OCI-LY7 (cell line): Measurements from ENCODE around the gene KCNQ2. TPM values are rescaled to one million over a fixed set of nuclear protein-coding genes. Genes with fewer than 3 reads are reported as not detected.

Experiments
- BruUV-seq: library from RNA; stranded (reverse); fragments of 400-500 nt; replicated peaks from 2 replicates; lab custom pipeline; 2021; lab: Mats Ljungman, UMichigan
- CTCF ChIA-PET: fragments of 300-600 bp; sonication (Branson Sonifier 250); formaldehyde crosslinking; loops from one replicate; lab custom pipeline; 2022; ENCODE audit warnings: antibody characterized with exemption; ENCODE audit not compliant: unreplicated experiment; lab: Charles Lee
- POLR2A ChIA-PET: fragments of 300-600 bp; sonication (Branson Sonifier 250); formaldehyde crosslinking; loops from one replicate; lab custom pipeline; 2022; ENCODE audit warnings: antibody characterized with exemption; lab: Charles Lee
- DNase-seq: peaks from one replicate; pipeline ENCODE4 v3.0.0-alpha.2; 2015; ENCODE audit warnings: low spot score
- H2AFZ ChIP-seq: fragments of 200-600 bp; sonication (generic), shearing (Covaris generic); 2 replicates; pipeline ENCODE4 v1.6.1; 2014; ENCODE audit warnings: mild to moderate bottlenecking, antibody characterized with exemption, low read length, moderate library complexity
- H3K27ac ChIP-seq: fragments of 200-600 bp; sonication (generic); 2 replicates; pipeline ENCODE4 v1.5.1; 2014; ENCODE audit warnings: mixed run types, low read depth, mild to moderate bottlenecking, moderate library complexity, low read length, inconsistent platforms; ENCODE audit not compliant: poor library complexity, severe bottlenecking
- H3K36me3 ChIP-seq: fragments of 200-600 bp; sonication (generic); 2 replicates; pipeline ENCODE4 v1.6.1; 2014; ENCODE audit warnings: mild to moderate bottlenecking, antibody characterized with exemption, low read length, moderate library complexity, mixed read lengths; ENCODE audit not compliant: insufficient read depth
- H3K4me1 ChIP-seq: fragments of 200-600 bp; sonication (generic); 2 replicates; pipeline ENCODE4 v1.5.1; 2014; ENCODE audit warnings: mild to moderate bottlenecking, low read length; ENCODE audit not compliant: insufficient read depth, poor library complexity, severe bottlenecking
- H3K4me2 ChIP-seq: fragments of 200-600 bp; sonication (generic); 2 replicates; pipeline ENCODE4 v1.6.1; 2014; ENCODE audit warnings: mild to moderate bottlenecking, low read length
- H3K4me3 ChIP-seq: fragments of 200-600 bp; sonication (generic); 2 replicates; pipeline ENCODE4 v1.5.1; 2014; ENCODE audit warnings: mild to moderate bottlenecking, low read depth, low read length; ENCODE audit not compliant: poor library complexity, severe bottlenecking
- H3K79me2 ChIP-seq: fragments of 200-600 bp; sonication (generic); 2 replicates; pipeline ENCODE4 v1.6.1; 2016; ENCODE audit warnings: low read depth, mild to moderate bottlenecking, low read length, moderate library complexity, mixed read lengths; ENCODE audit not compliant: insufficient read depth
- H3K9me2 ChIP-seq: fragments of 200-600 bp; sonication (generic); 2 replicates; pipeline ENCODE4 v1.6.1; 2016; ENCODE audit warnings: mild to moderate bottlenecking, low read length, mixed read lengths; ENCODE audit not compliant: insufficient read depth
- H3K9me3 ChIP-seq: fragments of 200-600 bp; sonication (generic); 2 replicates; pipeline ENCODE4 v1.6.1; 2014; ENCODE audit warnings: mild to moderate bottlenecking, mixed run types, low read length, mixed read lengths
- H4K20me1 ChIP-seq: fragments of 200-600 bp; sonication (generic); 2 replicates; pipeline ENCODE4 v1.6.1; 2014; ENCODE audit warnings: mild to moderate bottlenecking, antibody characterized with exemption, low read length, moderate library complexity, mixed read lengths; ENCODE audit not compliant: insufficient read depth
- CTCF ChIP-seq: fragments of 200-600 bp; sonication (generic); conservative IDR thresholded peaks from 2 replicates; pipeline ENCODE4 v1.5.1; 2014; ENCODE audit warnings: mild to moderate bottlenecking, antibody characterized with exemption, low read length, moderate library complexity, mixed read lengths
- EZH2phosphoT487 ChIP-seq: fragments of 200-600 bp; sonication (generic); IDR thresholded peaks from 2 replicates; pipeline ENCODE4 v1.6.1; 2018; ENCODE audit warnings: low read depth, borderline replicate concordance, mild to moderate bottlenecking, mixed run types, antibody characterized with exemption, low read length, moderate library complexity, mixed read lengths
- intact Hi-C: fragments of 100-400 bp; cut with micrococcal nuclease; formaldehyde crosslinking; loops from one replicate; pipeline ENCODE4 v1.10.0; 2022; ENCODE audit not compliant: unreplicated experiment
- total RNA-seq, 2 experiments: library from RNA; depleted of rRNA in 1 of 2; stranded (reverse); fragments of >200 nt in 1 of 2; shearing (Covaris generic) in 1 of 2; gene quantifications; 2 replicates each; pipeline ENCODE4 v1.2.3, GENCODE V29; 2014 to 2022

KCNQ2 gene
- total RNA-seq, 2 experiments from 2014 or later, result not detected

- H3K9me2 ChIP-seq, result no peaks in the 10 kb centered on the region
- H3K27ac ChIP-seq, result no peak overlapping the region
- no TSS peak for BruUV-seq
- no peak overlapping the region for H3K4me2 ChIP-seq
- no peak overlapping the region for H2AFZ ChIP-seq
- intact Hi-C loops, result no loop called here
- H3K36me3 ChIP-seq, result no peaks in the 10 kb centered on the region
- H3K4me3 ChIP-seq, result no peak overlapping the region
- DNase-seq, result no peak
- ChIA-PET POLR2A (interaction anchor here (0.6 kb wide), 1 partner anchor 95 kb away, joined by 3 read pairs; no protein-coding TSS in a partner anchor), CTCF (no interaction called here)
- no peaks in the 10 kb centered on the region for H3K4me1 ChIP-seq
- no peaks in the 10 kb centered on the region for H3K9me3 ChIP-seq
- no peaks in the 10 kb centered on the region for H4K20me1 ChIP-seq
- no peak for TF ChIP-seq CTCF
- no peak for TF ChIP-seq EZH2phosphoT487
- no peaks in the 10 kb centered on the region for H3K79me2 ChIP-seq
Measured at GRCh38 chr20:63433756-63434531, 38.5 kb downstream of the KCNQ2 start.

- H3K9me2 ChIP-seq, result no peaks in the 10 kb centered on the region
- H3K9me3 ChIP-seq, result no peaks in the 10 kb centered on the region
- intact Hi-C loops, result no loop called here
- H3K4me2 ChIP-seq, result no peak overlapping the region
- H3K27ac ChIP-seq, result no peak overlapping the region
- no peaks in the 10 kb centered on the region for H3K36me3 ChIP-seq
- no peaks in the 10 kb centered on the region for H3K4me1 ChIP-seq
- TF ChIP-seq CTCF, result no peak
- no peak for TF ChIP-seq EZH2phosphoT487
- no peak overlapping the region for H2AFZ ChIP-seq
- no peaks in the 10 kb centered on the region for H4K20me1 ChIP-seq
- CTCF ChIA-PET, result no interaction called here
- no peak for DNase-seq
- no TSS peak for BruUV-seq
- H3K79me2 ChIP-seq, result no peaks in the 10 kb centered on the region
- POLR2A ChIA-PET, result interaction anchor here (0.6 kb wide), 1 partner anchor 95 kb away, joined by 3 read pairs; no protein-coding TSS in a partner anchor
- H3K4me3 ChIP-seq, result no peak overlapping the region
Measured at GRCh38 chr20:63433351-63433750, 39.1 kb downstream of the KCNQ2 start.
